AG09309 (cell line): ENCODE data around the gene CD96.

Experiments used
- DNase-seq: peaks from one replicate; pipeline ENCODE4 v3.0.0-alpha.2; 2010; ENCODE audit warnings: low read depth
- H3K4me3 ChIP-seq: 2 replicates; pipeline ENCODE4 v1.5.1; 2011; ENCODE audit warnings: mild to moderate bottlenecking, low read depth, low read length, moderate library complexity; ENCODE audit not compliant: control insufficient read depth
- TF ChIP-seq, protein P1 (sequence below): IDR thresholded peaks from 2 replicates; pipeline ENCODE4 v1.5.1; 2011; ENCODE audit warnings: mild to moderate bottlenecking, low read depth, low read length, inconsistent platforms; ENCODE audit not compliant: insufficient read depth, control insufficient read depth; ENCODE audit errors: missing control alignments

CD96 gene, protein sequence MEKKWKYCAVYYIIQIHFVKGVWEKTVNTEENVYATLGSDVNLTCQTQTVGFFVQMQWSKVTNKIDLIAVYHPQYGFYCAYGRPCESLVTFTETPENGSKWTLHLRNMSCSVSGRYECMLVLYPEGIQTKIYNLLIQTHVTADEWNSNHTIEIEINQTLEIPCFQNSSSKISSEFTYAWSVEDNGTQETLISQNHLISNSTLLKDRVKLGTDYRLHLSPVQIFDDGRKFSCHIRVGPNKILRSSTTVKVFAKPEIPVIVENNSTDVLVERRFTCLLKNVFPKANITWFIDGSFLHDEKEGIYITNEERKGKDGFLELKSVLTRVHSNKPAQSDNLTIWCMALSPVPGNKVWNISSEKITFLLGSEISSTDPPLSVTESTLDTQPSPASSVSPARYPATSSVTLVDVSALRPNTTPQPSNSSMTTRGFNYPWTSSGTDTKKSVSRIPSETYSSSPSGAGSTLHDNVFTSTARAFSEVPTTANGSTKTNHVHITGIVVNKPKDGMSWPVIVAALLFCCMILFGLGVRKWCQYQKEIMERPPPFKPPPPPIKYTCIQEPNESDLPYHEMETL

DNA sequence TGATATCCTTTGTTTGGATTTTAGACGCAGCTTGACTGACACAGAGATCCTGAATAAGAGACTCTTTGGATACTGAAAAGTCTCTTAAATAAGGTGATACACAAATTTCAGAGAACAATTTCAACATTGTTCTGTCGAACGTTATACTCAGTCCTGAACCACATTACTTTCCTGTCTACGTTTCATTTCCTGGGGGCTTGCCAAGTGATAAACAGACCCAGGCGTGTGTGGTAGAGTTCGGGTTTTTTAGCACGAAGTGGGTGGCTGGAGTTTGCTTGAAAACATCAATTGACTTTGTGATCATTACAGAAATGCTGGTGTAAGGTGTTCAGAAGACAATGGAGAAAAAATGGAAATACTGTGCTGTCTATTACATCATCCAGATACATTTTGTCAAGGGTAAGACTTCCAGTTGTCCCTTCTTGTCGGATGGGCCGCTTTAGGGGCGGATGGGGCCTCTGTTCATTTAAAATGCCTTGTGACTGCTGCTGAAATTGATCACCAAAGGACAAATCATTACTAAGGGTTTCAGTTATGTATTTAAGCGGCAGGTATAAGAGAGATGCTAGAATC lies at the start of gene CD96:
Gene CD96 (plus strand): TSS at position 287 of the 573 bp plus-strand sequence. CDS start 52 bp downstream, at position 339.
- TF ChIP-seq, protein P1, sequence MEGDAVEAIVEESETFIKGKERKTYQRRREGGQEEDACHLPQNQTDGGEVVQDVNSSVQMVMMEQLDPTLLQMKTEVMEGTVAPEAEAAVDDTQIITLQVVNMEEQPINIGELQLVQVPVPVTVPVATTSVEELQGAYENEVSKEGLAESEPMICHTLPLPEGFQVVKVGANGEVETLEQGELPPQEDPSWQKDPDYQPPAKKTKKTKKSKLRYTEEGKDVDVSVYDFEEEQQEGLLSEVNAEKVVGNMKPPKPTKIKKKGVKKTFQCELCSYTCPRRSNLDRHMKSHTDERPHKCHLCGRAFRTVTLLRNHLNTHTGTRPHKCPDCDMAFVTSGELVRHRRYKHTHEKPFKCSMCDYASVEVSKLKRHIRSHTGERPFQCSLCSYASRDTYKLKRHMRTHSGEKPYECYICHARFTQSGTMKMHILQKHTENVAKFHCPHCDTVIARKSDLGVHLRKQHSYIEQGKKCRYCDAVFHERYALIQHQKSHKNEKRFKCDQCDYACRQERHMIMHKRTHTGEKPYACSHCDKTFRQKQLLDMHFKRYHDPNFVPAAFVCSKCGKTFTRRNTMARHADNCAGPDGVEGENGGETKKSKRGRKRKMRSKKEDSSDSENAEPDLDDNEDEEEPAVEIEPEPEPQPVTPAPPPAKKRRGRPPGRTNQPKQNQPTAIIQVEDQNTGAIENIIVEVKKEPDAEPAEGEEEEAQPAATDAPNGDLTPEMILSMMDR, result no peak
- no peak for DNase-seq
- no peak within 1 kb of the TSS for H3K4me3 ChIP-seq

DNA sequence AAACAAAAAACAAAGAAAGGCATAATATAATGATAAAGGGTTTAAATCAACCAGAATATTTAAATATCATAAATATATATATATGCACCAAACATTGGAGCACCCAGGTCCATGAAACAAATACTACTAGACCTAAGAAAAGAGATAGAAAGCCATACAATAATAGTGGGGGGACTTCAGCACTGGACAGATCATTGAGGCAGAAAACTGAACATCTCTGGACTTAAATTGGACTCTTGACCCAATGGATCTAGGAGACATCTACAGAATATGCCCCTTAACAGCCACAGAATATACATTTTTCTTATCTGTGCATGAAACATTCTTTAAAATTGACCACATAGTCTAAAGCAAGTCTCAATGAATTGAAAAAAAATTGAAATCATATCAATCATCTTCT lies 48.7 kb upstream of the CD96 start:
- DNase-seq, result no peak
- H3K4me3 ChIP-seq, result no peak overlapping the region
- TF ChIP-seq, protein P1, result no peak

DNA sequence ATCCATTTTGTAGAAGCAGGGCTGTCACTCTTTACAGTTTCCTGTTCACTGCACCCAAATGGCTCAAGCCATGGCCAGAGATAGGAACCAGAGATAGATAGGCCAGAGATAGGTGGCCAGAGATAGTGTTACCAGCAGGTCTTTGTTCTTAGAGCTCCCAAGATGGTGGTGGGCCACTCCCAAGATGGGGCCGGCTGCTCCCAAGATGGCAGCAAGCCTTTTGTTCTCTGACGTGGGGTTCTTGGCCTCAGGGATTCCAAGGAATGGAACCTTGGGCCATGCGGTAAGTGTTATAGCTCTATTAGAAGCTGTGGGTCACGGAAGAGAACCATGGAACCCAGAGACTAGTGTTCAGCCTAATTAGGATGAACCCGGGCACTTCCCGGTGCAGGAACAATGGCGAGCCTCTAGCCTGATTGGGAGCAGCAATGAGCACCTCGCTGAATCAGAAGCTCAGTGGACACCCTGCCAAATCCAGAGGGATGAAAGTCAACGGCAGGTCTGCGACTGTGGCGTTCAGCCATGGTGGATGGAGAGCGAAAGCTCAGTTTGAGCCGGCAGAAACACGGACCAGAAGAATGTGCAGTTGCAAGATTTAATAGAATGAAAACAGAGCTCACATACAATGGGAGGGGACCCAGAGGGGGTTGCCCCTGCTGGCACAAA lies 45.0 kb upstream of the CD96 start:
- TF ChIP-seq, protein P1, result no peak
- no peak overlapping the region for H3K4me3 ChIP-seq
- DNase-seq, result no peak

DNA sequence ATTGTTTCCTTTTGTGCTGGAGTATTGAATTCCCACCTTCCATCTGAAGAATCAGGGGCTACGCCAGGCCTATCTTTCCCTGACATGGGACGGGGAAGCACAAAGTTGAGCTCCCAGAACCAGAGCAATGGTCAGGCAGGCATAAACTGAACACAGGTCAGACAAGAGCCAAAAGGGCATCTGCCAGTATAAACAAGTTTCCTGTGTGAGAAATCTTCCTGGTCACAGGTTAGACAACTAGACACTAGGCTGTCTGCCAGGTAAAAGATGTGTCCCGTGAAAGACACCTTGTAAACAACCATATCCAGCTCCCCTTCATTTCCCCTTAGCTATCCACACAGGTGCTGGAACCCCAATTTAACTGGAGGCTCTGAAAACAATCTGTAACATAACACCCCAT lies 44.0 kb upstream of the CD96 start:
- H3K4me3 ChIP-seq, result no peak overlapping the region
- TF ChIP-seq, protein P1, result no peak
- DNase-seq, result no peak

DNA sequence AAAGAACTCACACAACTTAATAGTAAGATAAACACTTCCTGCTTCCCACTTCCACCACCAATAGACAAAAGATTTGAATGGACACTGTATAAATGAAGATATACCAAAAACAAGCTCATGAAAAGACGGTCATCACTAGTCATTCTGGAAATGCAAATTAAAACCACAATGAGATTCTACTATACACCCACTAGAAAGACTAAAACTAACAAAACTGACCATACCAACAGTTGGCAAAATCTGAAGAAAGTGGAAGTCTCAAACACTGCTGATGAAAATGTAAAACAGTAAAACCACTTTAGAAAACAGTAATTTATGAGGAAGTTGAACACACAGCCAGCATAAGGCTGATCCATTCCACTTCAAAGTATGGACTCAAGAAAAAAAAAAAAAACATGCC lies 35.6 kb upstream of the CD96 start:
- DNase-seq, result no peak
- no peak overlapping the region for H3K4me3 ChIP-seq
- TF ChIP-seq, protein P1, result no peak

DNA sequence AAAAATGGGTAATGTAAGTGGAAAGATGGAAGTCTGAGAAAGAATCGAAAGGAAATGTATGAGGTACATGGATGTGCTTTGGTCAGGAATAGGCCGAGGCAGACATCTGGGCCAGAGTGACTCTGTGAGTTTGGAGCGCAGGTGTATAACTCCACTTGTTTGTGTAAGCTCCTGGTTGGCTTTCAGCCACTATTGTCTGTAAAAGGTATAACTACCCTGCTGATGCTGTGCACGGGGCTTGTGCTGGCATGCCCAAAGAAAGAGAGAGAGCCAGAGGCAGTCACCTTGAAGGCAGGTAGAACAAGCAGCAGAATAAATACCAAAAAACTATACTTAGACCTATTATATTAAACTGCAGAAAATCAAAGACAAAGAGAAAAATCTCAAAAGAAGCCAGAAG lies 32.7 kb upstream of the CD96 start:
- no peak for DNase-seq
- TF ChIP-seq, protein P1, result no peak
- H3K4me3 ChIP-seq, result no peak overlapping the region
